OCI-LY7 (cell line): ENCODE measurements around the gene CRACDL. TPM values are rescaled to one million over a fixed set of nuclear protein-coding genes. Genes with fewer than 3 reads are reported as not detected.

ENCODE experiments used
- BruUV-seq: library from RNA; stranded (reverse); fragments of 400-500 nt; replicated peaks from 2 replicates; lab custom pipeline; 2021; lab: Mats Ljungman, UMichigan
- CTCF ChIA-PET: fragments of 300-600 bp; sonication (Branson Sonifier 250); formaldehyde crosslinking; loops from one replicate; lab custom pipeline; 2022; ENCODE audit warnings: antibody characterized with exemption; ENCODE audit not compliant: unreplicated experiment; lab: Charles Lee
- POLR2A ChIA-PET: fragments of 300-600 bp; sonication (Branson Sonifier 250); formaldehyde crosslinking; loops from one replicate; lab custom pipeline; 2022; ENCODE audit warnings: antibody characterized with exemption; lab: Charles Lee
- DNase-seq: peaks from one replicate; pipeline ENCODE4 v3.0.0-alpha.2; 2015; ENCODE audit warnings: low spot score
- H2AFZ ChIP-seq: fragments of 200-600 bp; sonication (generic), shearing (Covaris generic); 2 replicates; pipeline ENCODE4 v1.6.1; 2014; ENCODE audit warnings: mild to moderate bottlenecking, antibody characterized with exemption, low read length, moderate library complexity
- H3K27ac ChIP-seq: fragments of 200-600 bp; sonication (generic); 2 replicates; pipeline ENCODE4 v1.5.1; 2014; ENCODE audit warnings: mixed run types, low read depth, mild to moderate bottlenecking, moderate library complexity, low read length, inconsistent platforms; ENCODE audit not compliant: poor library complexity, severe bottlenecking
- H3K36me3 ChIP-seq: fragments of 200-600 bp; sonication (generic); 2 replicates; pipeline ENCODE4 v1.6.1; 2014; ENCODE audit warnings: mild to moderate bottlenecking, antibody characterized with exemption, low read length, moderate library complexity, mixed read lengths; ENCODE audit not compliant: insufficient read depth
- H3K4me1 ChIP-seq: fragments of 200-600 bp; sonication (generic); 2 replicates; pipeline ENCODE4 v1.5.1; 2014; ENCODE audit warnings: mild to moderate bottlenecking, low read length; ENCODE audit not compliant: insufficient read depth, poor library complexity, severe bottlenecking
- H3K4me2 ChIP-seq: fragments of 200-600 bp; sonication (generic); 2 replicates; pipeline ENCODE4 v1.6.1; 2014; ENCODE audit warnings: mild to moderate bottlenecking, low read length
- H3K4me3 ChIP-seq: fragments of 200-600 bp; sonication (generic); 2 replicates; pipeline ENCODE4 v1.5.1; 2014; ENCODE audit warnings: mild to moderate bottlenecking, low read depth, low read length; ENCODE audit not compliant: poor library complexity, severe bottlenecking
- H3K79me2 ChIP-seq: fragments of 200-600 bp; sonication (generic); 2 replicates; pipeline ENCODE4 v1.6.1; 2016; ENCODE audit warnings: low read depth, mild to moderate bottlenecking, low read length, moderate library complexity, mixed read lengths; ENCODE audit not compliant: insufficient read depth
- H3K9me2 ChIP-seq: fragments of 200-600 bp; sonication (generic); 2 replicates; pipeline ENCODE4 v1.6.1; 2016; ENCODE audit warnings: mild to moderate bottlenecking, low read length, mixed read lengths; ENCODE audit not compliant: insufficient read depth
- H3K9me3 ChIP-seq: fragments of 200-600 bp; sonication (generic); 2 replicates; pipeline ENCODE4 v1.6.1; 2014; ENCODE audit warnings: mild to moderate bottlenecking, mixed run types, low read length, mixed read lengths
- H4K20me1 ChIP-seq: fragments of 200-600 bp; sonication (generic); 2 replicates; pipeline ENCODE4 v1.6.1; 2014; ENCODE audit warnings: mild to moderate bottlenecking, antibody characterized with exemption, low read length, moderate library complexity, mixed read lengths; ENCODE audit not compliant: insufficient read depth
- CTCF ChIP-seq: fragments of 200-600 bp; sonication (generic); conservative IDR thresholded peaks from 2 replicates; pipeline ENCODE4 v1.5.1; 2014; ENCODE audit warnings: mild to moderate bottlenecking, antibody characterized with exemption, low read length, moderate library complexity, mixed read lengths
- EZH2phosphoT487 ChIP-seq: fragments of 200-600 bp; sonication (generic); IDR thresholded peaks from 2 replicates; pipeline ENCODE4 v1.6.1; 2018; ENCODE audit warnings: low read depth, borderline replicate concordance, mild to moderate bottlenecking, mixed run types, antibody characterized with exemption, low read length, moderate library complexity, mixed read lengths
- intact Hi-C: fragments of 100-400 bp; cut with micrococcal nuclease; formaldehyde crosslinking; loops from one replicate; pipeline ENCODE4 v1.10.0; 2022; ENCODE audit not compliant: unreplicated experiment
- total RNA-seq, 2 experiments: library from RNA; depleted of rRNA in 1 of 2; stranded (reverse); fragments of >200 nt in 1 of 2; shearing (Covaris generic) in 1 of 2; gene quantifications; 2 replicates each; pipeline ENCODE4 v1.2.3, GENCODE V29; 2014 to 2022

Gene CRACDL
- total RNA-seq, 2 experiments from 2014 or later, result 0.03 to 0.13 TPM

- Histone ChIP-seq H3K4me3 (no peak overlapping the region), H3K27ac (no peak overlapping the region), H3K4me1 (peaks cover 39% of the 10 kb centered on the region), H3K9me2 (no peaks in the 10 kb centered on the region), H4K20me1 (no peaks in the 10 kb centered on the region), H3K9me3 (no peaks in the 10 kb centered on the region), H3K79me2 (no peaks in the 10 kb centered on the region), H3K36me3 (no peaks in the 10 kb centered on the region), H3K4me2 (no peak overlapping the region), H2AFZ (peak overlapping the region; percentile 78; the same call in 1 of the 2 replicates)
- DNase-seq, result no peak
- BruUV-seq, result no TSS peak
- TF ChIP-seq EZH2phosphoT487 (no peak), CTCF (no peak)
- ChIA-PET POLR2A (no interaction called here), CTCF (no interaction called here)
- intact Hi-C loops, result no loop called here
These were observed 28.6 kb downstream of the CRACDL start for GRCh38 chr2:98907385-98907784.

GRCh38 chr2:98903767-98904485 is 32.1 kb downstream of the CRACDL start:
- TF ChIP-seq CTCF, result no peak
- no peak for TF ChIP-seq EZH2phosphoT487
- Histone ChIP-seq H4K20me1 (no peaks in the 10 kb centered on the region), H3K9me3 (no peaks in the 10 kb centered on the region), H3K36me3 (no peaks in the 10 kb centered on the region), H3K4me1 (peaks cover 18% of the 10 kb centered on the region), H3K79me2 (no peaks in the 10 kb centered on the region), H2AFZ (0 out of 2 replicates have a peak overlapping the region, but pooled peaks have one; percentile 15), H3K4me2 (no peak overlapping the region), H3K27ac (no peak overlapping the region), H3K4me3 (no peak overlapping the region), H3K9me2 (no peaks in the 10 kb centered on the region)
- ChIA-PET POLR2A (interaction anchor here (0.5 kb wide), 1 partner anchor 105 kb away, joined by 4 read pairs; no protein-coding TSS in a partner anchor), CTCF (no interaction called here)
- BruUV-seq, result no TSS peak
- intact Hi-C loops, result no loop called here
- no peak for DNase-seq

- CTCF ChIA-PET, result no interaction called here
- Histone ChIP-seq H3K36me3 (no peaks in the 10 kb centered on the region), H3K4me1 (peaks cover 9% of the 10 kb centered on the region), H4K20me1 (no peaks in the 10 kb centered on the region), H3K4me2 (no peak overlapping the region), H3K9me3 (no peaks in the 10 kb centered on the region), H3K79me2 (no peaks in the 10 kb centered on the region), H3K4me3 (no peak overlapping the region), H3K9me2 (no peaks in the 10 kb centered on the region), H3K27ac (no peak overlapping the region), H2AFZ (no peak overlapping the region)
- DNase-seq, result no peak
- BruUV-seq, result no TSS peak
- intact Hi-C loops, result no loop called here
- POLR2A ChIA-PET, result no interaction called here
- no peak for TF ChIP-seq EZH2phosphoT487
- no peak for TF ChIP-seq CTCF
These were observed 33.0 kb downstream of the CRACDL start for GRCh38 chr2:98903064-98903355.
